ENCODE results near the gene CLMP.

GRCh38 chr11:123169821-123170220, 25.2 kb downstream of the CLMP start:
- TF ChIP-seq ARNTL (CRISPR knock-in tag; IDR thresholded peaks at IDR 0.05; ENCODE audit: borderline replicate concordance, low read depth): no peak
- TF ChIP-seq CSDC2 (CRISPR knock-in tag; IDR thresholded peaks at IDR 0.05): no peak
- no peak for TF ChIP-seq PATZ1 (CRISPR knock-in tag; IDR thresholded peaks at IDR 0.05; ENCODE audit: borderline replicate concordance)
- TF ChIP-seq CREB5 (CRISPR knock-in tag; IDR thresholded peaks at IDR 0.05; ENCODE audit: low read depth): no peak
- TF ChIP-seq ISL1 (CRISPR knock-in tag; IDR thresholded peaks at IDR 0.05): no peak
- TF ChIP-seq GLIS3 (CRISPR knock-in tag; IDR thresholded peaks at IDR 0.05): no peak
- no peak for TF ChIP-seq TOX (CRISPR knock-in tag; IDR thresholded peaks at IDR 0.05; ENCODE audit: borderline replicate concordance)
- no peak for TF ChIP-seq PPARA (CRISPR knock-in tag; IDR thresholded peaks at IDR 0.05; ENCODE audit: borderline replicate concordance)

Measured in SK-N-SH treated with all-trans-retinoic acid at 6 μM for 48 hours (cell line).